Stimulated activated CD8-positive, alpha-beta memory T cell treated with anti-CD3 and anti-CD28 coated beads, Interleukin-4, amount 100 ng/mL, for 24 hours (primary cell): ENCODE results near the gene CHPF.

Source experiments
- DNase-seq: peaks from one replicate; pipeline ENCODE4 v3.0.0-alpha.2; 2020; ENCODE audit warnings: low read depth

CHPF gene

GRCh38 chr2:219567791-219568361, 24.3 kb upstream of the CHPF start:
- no peak for DNase-seq

GRCh38 chr2:219567131-219567530, 23.5 kb upstream of the CHPF start:
- DNase-seq = no peak

- no peak for DNase-seq
These were observed 23.0 kb upstream of the CHPF start for GRCh38 chr2:219566640-219567039.

GRCh38 chr2:219565130-219566080, 21.8 kb upstream of the CHPF start:
- DNase-seq = no peak

- no peak for DNase-seq
These were observed 19.8 kb upstream of the CHPF start for GRCh38 chr2:219563271-219563928.

- no peak for DNase-seq
These were observed 18.7 kb upstream of the CHPF start for GRCh38 chr2:219562049-219563020.

- DNase-seq = no peak
These were observed 17.8 kb upstream of the CHPF start for GRCh38 chr2:219561179-219562048.

GRCh38 chr2:219560893-219561178, 17.2 kb upstream of the CHPF start:
- DNase-seq = no peak

- DNase-seq = no peak
These were observed 16.7 kb upstream of the CHPF start for GRCh38 chr2:219560037-219560892.

- no peak for DNase-seq
These were observed 15.7 kb upstream of the CHPF start for GRCh38 chr2:219559156-219559915.

- DNase-seq = no peak
These were observed 14.5 kb upstream of the CHPF start for GRCh38 chr2:219557791-219558785.

GRCh38 chr2:219557320-219557719, 13.7 kb upstream of the CHPF start:
- no peak for DNase-seq

GRCh38 chr2:219556413-219556812, 12.8 kb upstream of the CHPF start:
- no peak for DNase-seq

GRCh38 chr2:219555956-219556355, 12.3 kb upstream of the CHPF start:
- DNase-seq = no peak

GRCh38 chr2:219554350-219554749, 10.7 kb upstream of the CHPF start:
- no peak for DNase-seq

GRCh38 chr2:219553463-219553963, 9.9 kb upstream of the CHPF start:
- no peak for DNase-seq

GRCh38 chr2:219553168-219553417, 9.5 kb upstream of the CHPF start:
- no peak for DNase-seq
